GM19395 (cell line): ENCODE measurements around the gene KATNB1.
"Not testable (repeated sequence)": the region's sequence is repeated elsewhere in the genome, so short reads cannot be mapped to it uniquely, and the experiment has no call there.

Experiments used
- ATAC-seq: cut with Tn5 transposase; IDR thresholded peaks from one replicate; pipeline ENCODE4 v1.9.1; 2021; ENCODE audit warnings: mild to moderate bottlenecking, moderate library complexity; ENCODE audit not compliant: unreplicated experiment

Gene KATNB1

DNA sequence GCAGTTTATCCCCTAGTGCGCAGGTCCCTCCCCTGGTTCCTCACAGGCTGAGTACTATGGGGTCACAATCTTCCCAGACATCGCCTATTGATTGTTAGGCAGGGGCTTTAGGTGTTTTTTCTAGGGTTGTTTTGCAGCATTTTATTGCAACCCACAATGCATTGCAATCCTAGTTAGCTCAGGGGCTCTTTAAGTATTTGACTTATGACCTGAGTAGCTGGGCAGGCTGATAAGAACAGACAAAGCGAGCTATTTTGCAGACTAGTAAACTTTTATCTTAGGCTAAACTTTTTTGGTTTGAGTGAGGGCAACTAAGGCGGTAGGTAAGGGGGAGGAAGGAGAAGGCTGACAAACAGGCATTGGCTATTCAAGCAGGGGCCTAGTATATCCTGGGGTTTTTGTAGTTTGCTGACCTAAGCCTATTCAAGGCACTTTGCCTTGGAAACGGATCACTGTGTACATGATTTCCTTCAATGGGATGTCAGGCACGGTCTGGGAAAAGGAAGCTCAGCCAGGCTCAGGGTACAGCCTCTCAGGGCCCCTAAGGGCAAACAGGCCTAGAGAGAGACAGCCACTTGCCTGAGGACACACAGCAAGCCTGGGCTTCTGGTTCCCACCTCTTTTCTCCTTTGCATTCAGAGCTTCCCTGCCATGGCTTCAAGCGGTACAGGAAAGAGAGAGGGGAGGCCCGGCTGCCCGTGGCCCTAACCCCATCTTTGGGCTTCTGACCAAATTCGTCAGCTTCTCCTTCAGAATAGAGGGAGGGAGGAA, 34.6 kb upstream of the KATNB1 start:
- ATAC-seq = no peak

DNA sequence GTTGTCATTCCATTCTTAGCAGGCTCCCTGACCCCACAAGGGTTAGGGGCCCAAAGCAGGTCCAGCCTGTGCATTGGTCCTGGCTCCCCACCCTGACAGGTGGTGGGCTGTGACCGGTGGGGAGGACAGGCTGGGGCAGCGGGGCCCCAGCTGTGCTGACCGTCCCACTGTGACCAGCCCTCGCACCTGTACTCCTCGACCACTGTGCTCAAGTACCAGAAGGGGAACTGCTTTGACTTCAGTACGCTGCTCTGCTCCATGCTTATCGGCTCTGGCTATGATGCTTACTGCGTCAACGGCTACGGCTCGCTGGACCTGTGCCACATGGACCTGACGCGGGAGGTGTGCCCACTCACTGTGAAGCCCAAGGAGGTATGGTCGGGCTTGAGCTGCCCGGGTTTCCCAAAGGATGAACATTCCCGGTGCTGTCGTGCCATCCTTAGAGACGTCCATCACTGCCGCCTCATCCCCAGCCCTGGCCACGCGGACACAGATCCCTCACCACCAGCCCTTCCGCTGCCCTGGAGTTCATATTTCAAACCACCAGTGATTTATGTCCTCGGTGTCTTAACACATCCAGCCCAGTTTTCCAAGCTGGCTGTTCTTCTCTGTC, 33.7 kb upstream of the KATNB1 start:
- ATAC-seq = no peak

DNA sequence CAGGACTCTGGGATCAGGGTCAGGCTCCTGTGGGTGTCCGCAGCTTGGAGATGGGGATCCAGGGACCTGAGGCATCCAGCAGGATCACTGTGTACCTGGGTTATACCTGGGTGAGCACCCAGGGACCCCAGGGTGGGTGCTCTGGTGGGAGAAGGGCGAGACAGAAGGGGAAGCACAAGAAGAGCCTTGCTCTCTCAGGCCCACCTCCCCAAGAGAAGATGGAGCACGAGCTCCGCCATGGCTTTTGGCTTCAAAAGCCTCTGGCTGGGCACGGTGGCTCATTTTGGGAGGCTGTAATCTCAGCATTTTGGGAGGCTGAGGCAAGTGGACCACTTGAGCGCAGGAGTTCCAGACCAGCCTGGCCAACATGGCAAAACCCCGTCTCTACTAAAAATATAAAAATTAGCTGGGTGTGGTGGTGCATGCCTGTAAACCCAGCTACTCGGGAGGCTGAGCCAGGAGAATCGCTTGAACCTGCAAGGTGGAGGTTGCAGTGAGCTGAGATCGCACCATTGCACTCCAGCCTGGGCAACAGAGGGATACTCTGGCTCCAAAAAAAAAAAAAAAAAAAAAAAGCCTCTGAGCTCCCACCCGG, 32.1 kb upstream of the KATNB1 start:
- no peak for ATAC-seq

DNA sequence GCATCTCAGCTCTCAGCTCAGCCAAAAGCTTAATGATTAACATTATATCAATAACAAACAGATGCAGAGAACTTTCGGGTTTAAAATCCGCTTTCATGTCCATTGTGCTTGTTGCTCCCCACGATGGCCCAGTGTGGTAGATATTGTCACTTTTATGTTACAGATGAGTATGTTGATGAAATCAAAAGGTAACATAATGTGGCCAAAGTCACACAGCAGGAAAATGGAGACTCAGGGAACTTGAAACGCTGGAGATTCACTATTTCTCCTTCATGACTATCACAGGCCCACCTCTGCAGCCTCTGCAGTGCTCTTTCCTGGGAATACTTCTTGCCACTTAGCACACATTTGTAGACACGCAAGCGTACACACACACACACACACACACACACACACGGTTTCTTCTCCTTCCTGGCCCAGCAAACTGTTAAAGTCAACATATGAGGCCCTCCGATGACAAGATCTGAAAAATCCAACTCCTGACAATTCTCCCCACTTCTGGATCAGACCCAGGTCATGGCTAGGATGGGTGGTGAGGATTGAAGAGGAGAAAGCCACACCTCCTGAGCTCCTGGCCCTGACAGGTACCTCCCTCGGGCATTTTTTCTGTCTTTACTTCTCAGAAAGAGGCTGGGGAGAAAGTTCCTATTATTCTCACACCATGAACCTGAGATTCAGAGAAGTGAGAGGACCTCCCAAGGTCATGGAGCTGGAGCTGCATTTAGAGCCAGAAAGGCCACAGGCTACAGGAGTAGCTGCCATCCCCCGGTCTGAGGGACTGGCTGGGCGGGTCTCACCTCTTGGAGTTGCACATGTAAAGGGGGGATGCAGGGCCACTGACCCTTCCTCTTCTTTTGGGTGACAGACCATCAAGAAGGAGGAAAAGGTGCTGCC, 31.3 kb upstream of the KATNB1 start:
- ATAC-seq = no peak

DNA sequence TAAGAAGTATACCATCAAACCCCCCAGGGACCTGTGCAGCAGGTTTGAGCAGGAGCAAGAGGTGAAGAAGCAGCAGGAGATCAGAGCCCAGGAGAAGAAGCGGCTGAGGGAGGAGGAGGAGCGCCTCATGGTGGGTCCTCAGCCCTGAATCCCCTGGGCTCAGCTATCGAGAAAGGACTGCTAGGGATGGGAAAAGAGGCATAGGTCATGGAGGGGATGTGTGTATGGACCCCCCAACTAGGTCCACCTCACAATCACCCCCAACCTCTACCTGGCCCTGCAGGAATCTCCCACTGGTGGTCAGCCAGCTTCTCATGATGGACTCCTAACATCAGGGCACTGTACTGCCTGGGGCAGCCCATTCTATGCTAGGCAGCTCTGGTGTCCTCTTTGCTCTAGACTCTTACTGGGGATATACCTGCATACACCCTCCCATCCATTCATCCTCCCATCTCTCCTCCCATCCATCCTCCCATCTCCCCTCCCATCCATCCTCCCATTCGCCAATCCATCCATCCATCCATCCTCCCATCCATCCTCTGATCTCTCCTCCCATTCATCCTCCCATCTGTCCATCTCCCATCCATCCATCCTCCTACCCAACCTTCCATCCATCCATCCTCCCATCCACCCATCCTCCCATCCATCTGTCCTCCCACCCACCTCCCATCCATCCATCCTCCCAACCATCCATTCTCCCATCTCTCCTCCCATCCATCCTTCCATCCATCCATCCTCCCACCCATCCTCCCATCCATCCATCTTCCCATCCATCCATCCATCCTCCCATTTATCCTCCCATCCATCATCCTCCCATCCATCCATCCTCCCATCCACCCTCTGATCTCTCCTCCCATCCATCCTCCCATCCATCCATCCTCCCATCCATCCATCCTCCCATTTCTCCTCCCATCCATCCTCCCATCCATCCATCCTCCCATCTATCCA, 30.4 kb upstream of the KATNB1 start:
- no peak for ATAC-seq

DNA sequence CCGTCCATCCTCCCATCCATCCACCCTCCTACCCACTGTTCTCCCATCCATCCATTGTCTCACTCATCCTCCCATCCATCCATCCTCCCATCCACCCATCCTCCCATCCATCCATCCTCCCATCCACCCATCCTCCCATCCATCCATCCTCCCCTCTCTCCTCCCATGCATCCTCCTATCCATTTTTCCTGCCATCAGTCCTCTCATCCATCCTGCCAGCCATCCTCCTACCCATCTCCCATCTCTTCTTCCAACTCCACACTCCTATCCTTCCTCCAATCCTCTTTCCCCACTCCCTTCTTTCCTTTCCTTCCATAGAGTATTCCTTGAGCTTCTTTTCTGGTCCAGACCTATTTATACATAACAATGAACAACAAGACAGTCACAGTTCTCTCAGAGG, 28.9 kb upstream of the KATNB1 start:
- ATAC-seq = no peak

DNA sequence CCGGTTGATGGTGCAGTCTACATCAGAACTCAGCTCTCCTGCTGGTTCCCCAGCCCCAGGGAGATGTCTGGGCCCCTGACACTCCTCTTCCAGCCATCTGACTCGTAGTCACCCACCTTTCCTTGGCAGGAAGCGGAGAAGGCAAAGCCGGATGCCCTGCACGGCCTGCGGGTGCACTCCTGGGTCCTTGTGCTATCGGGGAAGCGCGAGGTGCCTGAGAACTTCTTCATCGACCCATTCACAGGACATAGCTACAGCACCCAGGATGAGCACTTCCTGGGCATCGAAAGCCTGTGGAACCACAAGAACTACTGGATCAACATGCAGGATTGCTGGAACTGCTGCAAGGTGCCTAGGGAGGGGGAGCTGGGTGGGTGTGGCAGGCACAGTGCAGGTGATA, 28.2 kb upstream of the KATNB1 start:
- no peak for ATAC-seq

DNA sequence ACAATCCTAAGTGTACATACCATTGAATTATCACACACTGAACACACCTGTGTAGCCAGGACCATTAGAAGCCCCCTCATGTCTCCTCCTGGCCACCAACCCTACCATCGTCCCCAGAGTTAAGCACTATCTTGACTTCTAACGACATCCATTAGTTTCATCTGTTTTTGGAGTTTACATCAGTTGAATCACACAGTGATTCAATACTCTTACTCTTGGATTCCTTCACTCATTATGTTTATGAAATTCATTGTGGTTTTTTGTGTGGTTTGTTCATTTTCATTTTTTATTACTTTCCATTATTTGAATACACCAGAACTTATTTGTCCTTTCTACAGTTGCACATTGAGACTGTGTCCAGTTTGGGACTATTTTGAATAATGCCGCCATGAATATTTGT, 27.4 kb upstream of the KATNB1 start:
- ATAC-seq = no peak

DNA sequence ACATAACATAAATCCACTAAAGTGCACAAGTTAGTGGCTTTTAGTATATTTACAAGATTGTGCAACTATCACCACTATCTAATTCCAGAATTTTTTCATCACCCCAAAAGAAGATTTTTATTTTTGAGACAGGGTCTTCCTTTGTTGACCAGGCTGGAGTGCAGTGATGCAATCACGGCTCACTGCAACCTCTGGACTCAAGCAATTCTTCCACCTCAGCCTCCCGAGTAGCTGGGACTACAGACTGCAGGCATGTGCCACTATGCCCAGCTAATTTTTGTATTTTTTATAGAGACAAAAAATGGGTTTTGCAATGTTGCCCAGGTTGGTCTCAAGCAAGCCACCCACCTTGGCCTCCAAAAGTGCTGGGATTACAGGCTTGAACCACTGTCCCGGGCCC, 25.9 kb upstream of the KATNB1 start:
- no peak for ATAC-seq

DNA sequence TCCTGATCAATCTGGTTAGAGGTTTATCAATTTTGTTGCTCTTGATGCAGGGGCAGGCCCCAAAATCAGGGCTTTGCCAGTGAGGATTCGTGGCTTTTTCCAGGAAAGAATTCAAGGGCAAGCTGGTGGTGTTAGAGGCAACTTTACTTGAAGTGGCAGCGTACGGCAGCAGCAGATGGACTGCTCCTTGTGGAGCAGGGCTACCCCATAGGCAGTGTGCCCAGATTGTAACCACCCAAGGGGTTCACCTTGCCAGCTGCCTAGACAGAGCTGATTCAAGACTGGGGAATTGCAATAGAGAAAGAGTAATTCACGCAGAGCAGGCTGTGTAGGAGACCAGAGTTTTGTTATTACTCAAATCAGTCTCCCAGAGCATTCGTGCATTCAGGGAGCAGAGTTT, 24.2 kb upstream of the KATNB1 start:
- ATAC-seq = no peak

DNA sequence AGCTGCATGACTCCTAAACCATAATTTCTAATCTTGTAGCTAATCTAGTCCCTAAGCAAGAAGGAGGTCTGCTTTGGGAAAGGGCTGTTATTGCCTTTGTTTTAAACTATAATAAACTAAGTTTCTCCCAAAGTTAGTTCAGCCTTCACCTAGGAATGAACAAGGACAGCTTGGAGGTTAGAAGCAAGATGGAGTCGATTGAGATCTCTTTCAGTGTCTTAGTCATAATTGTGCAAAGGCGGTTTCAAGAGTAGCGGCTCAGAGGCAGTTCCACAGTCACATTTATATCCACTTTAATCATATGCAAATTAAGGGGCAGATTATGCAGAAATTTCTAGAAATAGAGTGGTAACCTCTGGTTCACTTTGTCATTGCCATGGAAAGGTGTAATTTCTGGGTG, 23.6 kb upstream of the KATNB1 start:
- ATAC-seq = no peak

DNA sequence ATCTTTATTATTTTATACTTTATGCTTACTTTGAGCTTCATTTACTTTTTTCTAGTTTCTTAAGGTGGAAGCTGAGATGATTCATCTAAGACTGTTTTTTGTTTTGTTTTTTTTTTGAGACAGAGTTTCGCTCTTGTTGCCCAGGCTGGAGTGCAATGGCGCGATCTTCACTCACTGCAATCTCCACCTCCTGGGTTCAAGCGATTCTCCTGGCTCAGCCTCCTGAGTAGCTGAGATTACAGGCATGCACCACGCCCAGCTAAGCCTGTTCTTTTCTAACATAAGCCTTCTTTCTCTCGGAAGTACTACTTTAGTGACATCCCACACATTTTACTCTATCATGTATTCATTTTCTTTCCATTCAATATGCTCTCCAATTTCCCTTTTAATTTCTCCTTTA, 23.0 kb upstream of the KATNB1 start:
- not testable (repeated sequence) for ATAC-seq

DNA sequence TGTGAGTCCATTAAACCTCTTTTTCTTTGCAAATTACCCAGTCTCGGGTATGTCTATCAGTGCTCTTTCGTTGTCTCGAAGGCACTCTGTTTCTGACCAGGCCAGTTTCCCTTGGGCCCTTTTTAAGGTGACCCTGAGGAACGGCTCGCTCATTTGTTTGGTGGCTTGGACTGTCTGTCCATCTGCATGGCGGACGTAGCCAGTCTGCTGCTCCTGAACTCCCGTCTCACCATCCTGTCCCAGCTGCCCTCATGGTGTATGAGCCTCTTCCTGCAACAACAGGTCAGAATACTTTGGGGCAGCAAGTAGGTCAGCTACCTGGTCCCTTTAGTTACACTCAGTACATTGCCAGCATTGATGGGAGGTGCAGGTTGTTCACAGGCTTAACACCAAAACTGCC, 22.0 kb upstream of the KATNB1 start:
- no peak for ATAC-seq

DNA sequence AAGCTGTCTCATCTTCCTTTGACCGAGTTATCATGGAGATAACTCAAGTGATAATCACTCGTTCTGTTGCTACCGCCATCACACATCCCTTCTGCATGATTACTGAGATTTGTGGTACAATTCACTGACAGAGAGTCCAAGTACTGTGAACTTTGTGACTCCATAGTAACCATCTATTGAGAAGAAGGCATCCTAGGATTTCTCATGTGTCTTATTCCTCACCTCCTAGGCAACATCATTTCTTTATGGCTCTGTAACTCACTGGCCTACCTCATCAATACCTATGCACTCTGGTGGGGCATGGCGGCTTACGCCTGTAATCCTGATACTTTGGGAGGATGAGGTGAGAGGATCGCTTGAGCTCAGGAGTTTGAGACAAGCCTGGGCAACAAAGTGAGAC, 21.5 kb upstream of the KATNB1 start:
- no peak for ATAC-seq

DNA sequence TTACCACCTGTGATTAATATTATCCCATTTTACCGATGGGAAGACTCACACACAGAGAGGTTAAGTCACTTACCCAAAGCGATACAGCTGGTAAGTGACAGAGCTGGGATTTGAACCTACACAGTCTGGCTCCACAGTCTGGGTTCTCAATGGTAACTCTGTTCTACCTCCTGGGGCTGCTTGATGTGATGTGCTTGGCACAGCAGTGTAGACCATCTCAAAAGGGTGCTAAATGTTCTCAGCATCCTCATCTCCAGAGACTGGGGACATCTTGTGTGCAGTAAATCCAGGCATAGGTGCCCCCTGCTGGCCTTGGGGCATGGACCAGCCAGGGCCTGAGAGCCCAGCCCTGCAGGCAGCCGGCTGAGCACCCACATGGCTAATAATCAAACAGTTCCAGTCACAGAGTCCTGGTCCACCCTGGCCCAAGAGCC, 15.4 kb upstream of the KATNB1 start:
- no peak for ATAC-seq

DNA sequence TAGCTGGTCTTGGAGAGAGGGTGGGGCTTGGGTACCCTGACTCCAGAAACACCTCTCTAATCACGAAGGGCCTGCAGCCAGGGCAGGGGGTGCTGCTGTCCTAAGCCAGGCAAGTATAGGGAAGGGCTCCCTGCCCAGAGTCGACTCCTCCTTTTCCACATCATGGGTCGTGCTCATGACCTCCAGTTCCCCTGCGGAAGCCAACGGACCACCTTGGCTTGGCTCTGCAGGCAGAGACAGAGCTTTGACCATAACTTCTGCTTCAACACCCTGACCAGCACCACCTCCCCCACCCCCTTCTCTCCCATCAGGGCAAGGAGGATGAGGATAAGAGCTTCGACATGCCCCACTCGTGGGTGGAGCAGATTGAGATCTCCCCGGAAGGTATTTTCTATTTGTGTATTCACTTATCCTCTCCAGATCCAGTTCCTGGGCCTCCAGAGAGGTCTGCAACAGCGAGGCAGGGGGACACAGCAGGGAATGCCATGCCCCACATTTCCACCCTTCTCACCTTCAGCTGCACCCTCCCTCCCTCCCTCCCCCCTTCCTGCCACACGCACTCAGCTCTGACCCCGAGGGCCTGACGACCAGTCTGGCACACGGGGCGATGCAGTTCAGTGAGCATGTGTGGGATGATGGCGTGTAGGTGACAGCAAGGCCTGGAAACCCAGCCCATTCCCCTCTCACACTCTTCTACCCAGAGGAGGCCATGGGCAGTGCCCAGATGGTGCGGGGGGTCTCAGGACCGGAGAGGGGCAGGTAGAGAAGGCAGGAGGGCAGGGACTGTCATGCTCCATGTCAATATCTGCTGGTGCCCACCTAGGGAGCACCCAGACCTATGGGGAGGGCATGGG, 14.0 kb upstream of the KATNB1 start:
- ATAC-seq = no peak

DNA sequence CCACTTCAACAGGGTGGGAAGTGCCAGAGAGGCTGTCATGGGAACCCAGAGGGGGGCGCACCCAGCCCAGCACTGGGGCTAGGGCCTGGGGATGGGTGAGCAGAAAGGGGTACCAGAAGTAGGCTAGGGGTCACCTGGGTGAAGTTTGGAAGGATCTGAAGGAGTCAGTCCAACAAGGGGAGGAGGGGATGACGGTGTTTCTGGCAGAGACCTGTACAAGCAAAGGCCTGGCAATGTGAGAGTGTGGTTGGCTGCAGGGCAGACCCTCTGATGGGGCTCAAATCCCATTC, 13.4 kb upstream of the KATNB1 start:
- ATAC-seq = no peak

DNA sequence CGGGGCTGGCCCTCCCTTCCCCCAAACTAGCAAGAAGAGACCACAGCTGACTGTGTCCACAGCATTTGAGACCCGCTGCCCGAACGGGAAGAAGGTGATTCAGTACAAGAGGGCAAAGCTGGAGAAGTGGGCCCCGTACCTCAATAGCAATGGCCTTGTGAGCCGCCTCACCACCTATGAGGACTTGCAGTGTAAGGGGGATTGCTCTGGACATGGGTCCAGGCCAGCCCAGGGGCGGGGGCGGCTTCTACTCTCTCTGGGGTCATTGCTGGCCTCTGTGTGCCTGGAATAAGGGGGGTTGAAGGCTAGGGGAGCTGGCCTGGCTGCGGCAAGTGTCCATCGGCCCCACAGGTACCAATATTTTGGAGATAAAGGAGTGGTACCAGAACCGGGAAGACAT, 12.9 kb upstream of the KATNB1 start:
- no peak for ATAC-seq

DNA sequence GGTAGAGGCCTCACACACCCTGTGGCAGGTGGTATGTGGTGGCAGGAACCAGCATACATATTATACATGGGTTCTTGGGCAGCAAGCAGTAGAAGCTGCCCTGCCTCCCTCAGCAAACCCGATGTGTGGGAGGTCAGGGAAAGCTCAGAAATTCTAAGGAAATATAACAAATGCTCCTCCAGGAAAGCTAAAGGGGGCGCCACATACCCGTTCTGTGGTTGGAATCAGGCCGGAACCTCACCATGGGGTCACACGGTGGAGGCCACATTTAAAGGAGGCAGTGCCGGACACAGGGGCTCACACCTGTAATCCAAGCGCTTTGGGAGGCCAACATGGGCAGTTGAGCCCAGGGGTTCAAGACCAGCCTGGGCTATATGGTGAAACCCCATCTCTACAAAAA, 12.4 kb upstream of the KATNB1 start:
- ATAC-seq = no peak

DNA sequence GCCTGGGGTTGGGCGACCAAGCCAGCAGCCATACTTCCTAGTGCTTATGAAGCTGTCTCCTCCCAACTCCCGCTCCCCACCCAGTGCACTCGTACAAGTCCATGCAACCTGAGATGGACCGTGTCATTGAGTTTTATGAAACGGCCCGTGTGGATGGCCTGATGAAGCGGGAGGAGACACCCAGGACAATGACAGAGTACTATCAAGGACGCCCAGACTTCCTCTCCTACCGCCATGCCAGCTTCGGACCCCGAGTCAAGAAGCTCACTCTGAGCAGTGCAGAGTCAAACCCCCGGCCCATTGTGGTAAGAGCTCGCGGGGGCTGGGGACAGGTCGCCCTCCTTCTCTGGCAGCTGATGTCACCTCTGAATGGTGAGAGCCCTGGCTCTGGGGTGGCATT, 11.0 kb upstream of the KATNB1 start:
- no peak for ATAC-seq
